OCI-LY1 (cell line): ENCODE results near the gene SALL1.

Experiments
- H2AFZ ChIP-seq: fragments of 200-600 bp; sonication (generic), shearing (Covaris generic); 2 replicates; pipeline ENCODE4 v1.6.0; 2014; ENCODE audit warnings: antibody characterized with exemption, mild to moderate bottlenecking, low read length
- H3F3A ChIP-seq: fragments of 200-600 bp; sonication (generic), shearing (Covaris generic); 2 replicates; pipeline ENCODE4 v1.6.0; 2014; ENCODE audit warnings: mild to moderate bottlenecking, antibody characterized with exemption, low read length, moderate library complexity; ENCODE audit not compliant: insufficient read depth
- H3K27ac ChIP-seq: fragments of 200-600 bp; sonication (generic); 2 replicates; pipeline ENCODE4 v1.5.1; 2014; ENCODE audit warnings: low read length, mixed run types, mild to moderate bottlenecking, low read depth; ENCODE audit not compliant: poor library complexity, severe bottlenecking
- H3K27me3 ChIP-seq: fragments of 200-600 bp; sonication (generic); 2 replicates; pipeline ENCODE4 v1.6.0; 2014; ENCODE audit warnings: antibody characterized with exemption, mild to moderate bottlenecking, low read length, moderate library complexity; ENCODE audit not compliant: insufficient read depth
- H3K36me3 ChIP-seq: fragments of 200-600 bp; sonication (generic); 2 replicates; pipeline ENCODE4 v1.6.1; 2014; ENCODE audit warnings: mild to moderate bottlenecking, antibody characterized with exemption, low read length, moderate library complexity, mixed read lengths; ENCODE audit not compliant: insufficient read depth
- H3K4me1 ChIP-seq: fragments of 200-600 bp; sonication (generic); 2 replicates; pipeline ENCODE4 v1.5.1; 2014; ENCODE audit warnings: mild to moderate bottlenecking, low read length, moderate library complexity; ENCODE audit not compliant: insufficient read depth, severe bottlenecking
- H3K4me2 ChIP-seq: fragments of 200-600 bp; sonication (generic), shearing (Covaris generic); 2 replicates; pipeline ENCODE4 v1.6.1; 2014; ENCODE audit warnings: low read length
- H3K4me3 ChIP-seq: fragments of 200-600 bp; sonication (generic); 2 replicates; pipeline ENCODE4 v1.5.1; 2014; ENCODE audit warnings: low read length, low read depth, mild to moderate bottlenecking, mixed read lengths; ENCODE audit not compliant: poor library complexity, severe bottlenecking
- H3K79me2 ChIP-seq: fragments of 200-600 bp; shearing (Covaris generic); 2 replicates; pipeline ENCODE4 v1.6.1; 2016; ENCODE audit warnings: mixed run types, low read length, mixed read lengths; ENCODE audit not compliant: insufficient read depth
- H3K9ac ChIP-seq: fragments of 200-600 bp; sonication (generic), shearing (Covaris generic); 2 replicates; pipeline ENCODE4 v1.6.1; 2014; ENCODE audit warnings: mild to moderate bottlenecking, low read length, mixed read lengths
- H3K9me2 ChIP-seq: fragments of 200-600 bp; sonication (generic), shearing (Covaris generic); 2 replicates; pipeline ENCODE4 v1.6.1; 2014; ENCODE audit warnings: low read depth, mild to moderate bottlenecking, low read length, mixed read lengths
- H3K9me3 ChIP-seq: fragments of 200-600 bp; shearing (Covaris generic); 2 replicates; pipeline ENCODE4 v1.6.1; 2014; ENCODE audit warnings: low read length, mixed read lengths
- H4K20me1 ChIP-seq: fragments of 200-600 bp; sonication (generic), shearing (Covaris generic); 2 replicates; pipeline ENCODE4 v1.6.0; 2016; ENCODE audit warnings: mild to moderate bottlenecking, low read length; ENCODE audit not compliant: insufficient read depth
- EZH2 ChIP-seq: fragments of 200-600 bp; sonication (generic), shearing (Covaris generic); IDR thresholded peaks from 2 replicates; pipeline ENCODE4 v1.8.0; 2017; ENCODE audit warnings: borderline replicate concordance, mixed run types, mild to moderate bottlenecking, antibody characterized with exemption, low read length, moderate library complexity, mixed read lengths
- TF ChIP-seq, protein P1 (sequence below): fragments of 200-600 bp; sonication (generic), shearing (Covaris generic); IDR thresholded peaks from 2 replicates; pipeline ENCODE4 v1.5.1; 2017; ENCODE audit warnings: mild to moderate bottlenecking, antibody characterized with exemption, low read length, moderate library complexity, mixed read lengths

The SALL1 gene

DNA sequence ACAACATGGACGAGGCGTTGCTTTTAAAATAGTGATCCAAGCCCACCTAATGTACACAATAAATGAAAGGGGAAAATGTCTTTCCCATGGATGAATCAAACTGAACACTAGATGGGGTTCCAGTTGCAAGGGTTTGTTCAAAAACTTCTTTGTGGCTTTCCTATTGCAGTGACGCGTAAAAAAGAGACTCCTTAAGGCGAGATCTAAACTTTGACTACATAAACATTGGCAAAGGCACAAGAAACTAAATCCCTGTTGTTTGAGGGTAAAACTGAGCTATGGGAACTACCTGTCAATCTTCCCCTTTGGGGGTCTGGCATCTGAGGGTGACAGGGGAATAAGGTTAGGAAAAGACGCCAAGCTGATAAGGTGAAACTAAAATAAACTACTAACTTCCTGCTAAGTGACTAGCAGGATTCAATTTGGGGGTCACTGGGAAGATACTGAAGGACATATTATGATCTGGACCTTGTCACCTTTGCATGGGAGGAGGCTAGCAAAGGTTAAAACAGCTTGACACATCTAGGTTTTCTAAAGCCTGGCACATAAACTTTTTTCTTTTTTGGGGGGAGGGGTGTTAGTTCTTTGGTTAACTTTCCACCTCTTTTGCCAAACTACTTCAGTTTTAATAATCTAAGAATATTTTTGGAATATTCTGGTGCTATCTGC is 4.7 kb downstream of the SALL1 start:
- no peaks in the 10 kb centered on the region for H3K9me3 ChIP-seq
- H3K4me1 ChIP-seq, result no peaks in the 10 kb centered on the region
- H4K20me1 ChIP-seq, result no peaks in the 10 kb centered on the region
- H3K79me2 ChIP-seq, result no peaks in the 10 kb centered on the region
- no peak overlapping the region for H3K27ac ChIP-seq
- H3F3A ChIP-seq, result no peaks in the 10 kb centered on the region
- no peaks in the 10 kb centered on the region for H3K27me3 ChIP-seq
- no peaks in the 10 kb centered on the region for H3K9me2 ChIP-seq
- no peak overlapping the region for H3K4me3 ChIP-seq
- TF ChIP-seq, protein P1, sequence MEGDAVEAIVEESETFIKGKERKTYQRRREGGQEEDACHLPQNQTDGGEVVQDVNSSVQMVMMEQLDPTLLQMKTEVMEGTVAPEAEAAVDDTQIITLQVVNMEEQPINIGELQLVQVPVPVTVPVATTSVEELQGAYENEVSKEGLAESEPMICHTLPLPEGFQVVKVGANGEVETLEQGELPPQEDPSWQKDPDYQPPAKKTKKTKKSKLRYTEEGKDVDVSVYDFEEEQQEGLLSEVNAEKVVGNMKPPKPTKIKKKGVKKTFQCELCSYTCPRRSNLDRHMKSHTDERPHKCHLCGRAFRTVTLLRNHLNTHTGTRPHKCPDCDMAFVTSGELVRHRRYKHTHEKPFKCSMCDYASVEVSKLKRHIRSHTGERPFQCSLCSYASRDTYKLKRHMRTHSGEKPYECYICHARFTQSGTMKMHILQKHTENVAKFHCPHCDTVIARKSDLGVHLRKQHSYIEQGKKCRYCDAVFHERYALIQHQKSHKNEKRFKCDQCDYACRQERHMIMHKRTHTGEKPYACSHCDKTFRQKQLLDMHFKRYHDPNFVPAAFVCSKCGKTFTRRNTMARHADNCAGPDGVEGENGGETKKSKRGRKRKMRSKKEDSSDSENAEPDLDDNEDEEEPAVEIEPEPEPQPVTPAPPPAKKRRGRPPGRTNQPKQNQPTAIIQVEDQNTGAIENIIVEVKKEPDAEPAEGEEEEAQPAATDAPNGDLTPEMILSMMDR, result no peak
- TF ChIP-seq EZH2, result no peak
- no peak overlapping the region for H2AFZ ChIP-seq
- no peak overlapping the region for H3K9ac ChIP-seq
- no peak overlapping the region for H3K4me2 ChIP-seq
- H3K36me3 ChIP-seq, result no peaks in the 10 kb centered on the region

DNA sequence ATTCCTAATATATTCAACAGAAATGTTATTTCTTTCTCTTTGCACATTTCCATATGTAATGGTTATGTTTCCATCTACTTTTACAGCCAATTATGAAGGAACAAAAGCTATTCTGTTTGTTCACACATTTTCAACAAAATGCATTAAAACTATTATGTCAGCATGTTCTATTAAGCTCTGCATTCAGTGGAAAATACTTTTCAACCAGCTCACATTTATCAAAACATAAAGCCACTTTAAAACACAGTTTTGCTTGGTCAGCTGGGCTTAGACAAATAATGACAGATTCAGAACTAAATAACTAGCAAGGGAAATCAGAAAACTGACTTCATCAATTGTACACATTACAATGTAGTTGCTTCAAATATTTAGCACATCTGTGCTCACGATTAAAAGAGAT is 6.9 kb downstream of the SALL1 start:
- no peak overlapping the region for H3K4me3 ChIP-seq
- no peaks in the 10 kb centered on the region for H3K36me3 ChIP-seq
- H3K9me3 ChIP-seq, result no peaks in the 10 kb centered on the region
- H3K4me2 ChIP-seq, result no peak overlapping the region
- no peaks in the 10 kb centered on the region for H4K20me1 ChIP-seq
- H3K9me2 ChIP-seq, result no peaks in the 10 kb centered on the region
- no peak overlapping the region for H3K27ac ChIP-seq
- no peaks in the 10 kb centered on the region for H3K79me2 ChIP-seq
- no peak overlapping the region for H3K9ac ChIP-seq
- TF ChIP-seq, protein P1, result no peak
- TF ChIP-seq EZH2, result no peak
- H3K4me1 ChIP-seq, result no peaks in the 10 kb centered on the region
- no peaks in the 10 kb centered on the region for H3F3A ChIP-seq
- H3K27me3 ChIP-seq, result no peaks in the 10 kb centered on the region
- no peak overlapping the region for H2AFZ ChIP-seq

DNA sequence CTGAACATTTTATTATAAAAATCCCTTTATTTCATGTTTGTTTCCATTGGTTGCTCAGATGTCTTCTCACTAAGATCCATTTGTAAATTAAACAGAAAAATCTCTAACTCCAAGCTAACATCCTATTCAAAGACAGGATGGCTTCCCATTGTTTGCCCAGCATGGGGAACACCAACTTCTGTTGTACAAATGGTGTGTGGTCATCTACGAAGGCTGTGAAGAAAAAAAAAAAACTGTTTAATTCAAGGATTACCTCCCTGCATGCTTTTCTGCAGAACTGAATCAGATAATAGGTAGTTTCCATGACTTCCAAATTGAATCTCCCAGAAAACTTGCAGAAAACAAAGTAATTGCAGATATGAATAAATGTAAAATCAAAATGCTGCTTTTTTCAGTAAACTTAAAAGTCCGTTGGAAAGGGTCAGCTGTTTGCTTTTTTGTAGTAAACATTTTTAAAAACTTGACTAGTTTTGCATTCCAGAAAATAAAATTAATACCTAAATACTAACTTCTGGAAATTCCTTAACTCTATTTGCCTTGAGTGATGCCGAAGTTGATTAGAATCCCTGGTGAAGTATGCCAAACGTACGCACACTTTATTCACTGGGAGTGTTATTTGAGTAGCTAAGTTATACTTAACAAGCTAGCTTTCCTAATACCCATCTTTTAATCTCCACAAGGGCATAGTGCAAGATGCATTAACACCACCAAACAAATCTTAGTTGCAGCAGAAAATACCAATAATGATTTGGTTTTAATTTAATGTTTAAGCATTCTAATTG is 7.7 kb downstream of the SALL1 start:
- no peak overlapping the region for H3K27ac ChIP-seq
- no peaks in the 10 kb centered on the region for H3K9me3 ChIP-seq
- no peaks in the 10 kb centered on the region for H3F3A ChIP-seq
- H3K9me2 ChIP-seq, result no peaks in the 10 kb centered on the region
- no peak overlapping the region for H3K4me3 ChIP-seq
- no peak overlapping the region for H2AFZ ChIP-seq
- TF ChIP-seq, protein P1, result no peak
- no peak for TF ChIP-seq EZH2
- no peaks in the 10 kb centered on the region for H4K20me1 ChIP-seq
- no peak overlapping the region for H3K4me2 ChIP-seq
- no peaks in the 10 kb centered on the region for H3K4me1 ChIP-seq
- H3K36me3 ChIP-seq, result no peaks in the 10 kb centered on the region
- H3K27me3 ChIP-seq, result no peaks in the 10 kb centered on the region
- H3K9ac ChIP-seq, result no peak overlapping the region
- H3K79me2 ChIP-seq, result no peaks in the 10 kb centered on the region
